ENCODE results near the gene ANGPTL4. TPM values are rescaled to one million over a fixed set of nuclear protein-coding genes. Genes with fewer than 3 reads are reported as not detected.

The ANGPTL4 gene
- total RNA-seq, 1 donor = 1.1 TPM

DNA sequence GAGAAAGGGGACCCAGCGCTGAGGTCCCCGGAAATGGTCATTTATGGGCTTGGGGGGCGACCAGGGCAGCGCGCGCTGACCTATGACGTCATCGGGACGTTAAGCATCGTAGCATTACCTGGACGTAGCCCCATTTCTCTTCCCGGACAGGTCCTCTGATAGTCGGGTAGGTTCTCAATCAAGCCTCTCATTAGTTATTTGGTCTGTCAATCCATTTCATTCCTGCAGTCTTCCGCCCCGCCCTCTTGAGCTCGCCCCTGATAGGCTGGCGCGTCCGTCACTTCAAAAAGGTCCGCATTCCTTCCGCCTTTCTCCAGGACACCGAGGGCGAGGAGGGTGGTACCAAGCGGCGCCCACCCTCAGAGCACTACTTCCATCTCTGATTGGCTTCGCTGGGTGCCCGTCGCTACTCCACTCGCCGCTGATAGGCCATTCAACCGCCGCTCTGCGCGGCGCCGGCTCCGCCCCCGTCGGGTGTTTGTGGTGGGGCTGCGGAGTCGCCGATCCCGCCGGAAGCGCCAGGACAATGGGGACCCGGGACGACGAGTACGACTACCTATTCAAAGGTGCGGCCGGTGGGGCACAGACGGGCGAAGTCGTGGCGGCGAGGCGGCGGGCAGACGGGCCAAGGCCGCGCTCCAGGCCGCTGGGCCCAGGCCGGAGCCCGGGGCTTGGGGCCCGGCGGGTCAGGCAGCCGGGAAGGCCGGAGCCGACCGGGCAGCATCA, 26.1 kb downstream of the ANGPTL4 start, which contains the start of gene RAB11B:
RAB11B (plus strand) TSS at position 470 of the 726 bp plus-strand sequence; CDS start at position 527, 57 bp downstream.
- Histone ChIP-seq H3K4me1 (ENCODE audit: insufficient read depth, low read length) (peaks cover 14% of the 10 kb centered on the region), H3K79me2 (ENCODE audit: insufficient read depth, low read length) (peaks cover 39% of the 10 kb centered on the region), H2AFZ (ENCODE audit: low read length) (peak within 1 kb of the TSS; percentile 93), H3K9me3 (ENCODE audit: low read depth, low read length) (no peaks in the 10 kb centered on the region), H3K36me3 (ENCODE audit: insufficient read depth, low read length) (no peaks in the 10 kb centered on the region), H3K27ac (ENCODE audit: low read depth, low read length) (peak within 1 kb of the TSS; percentile 95), H3K4me2 (ENCODE audit: insufficient read depth, low read length) (peak within 1 kb of the TSS; percentile 90), H4K20me1 (ENCODE audit: insufficient read depth, low read length) (peaks cover 41% of the 10 kb centered on the region), H3K4me3 (ENCODE audit: insufficient read depth, low read length) (peak within 1 kb of the TSS; percentile 98), H3K27me3 (ENCODE audit: insufficient read depth, low read length) (no peaks in the 10 kb centered on the region)
- TF ChIP-seq, protein P1, sequence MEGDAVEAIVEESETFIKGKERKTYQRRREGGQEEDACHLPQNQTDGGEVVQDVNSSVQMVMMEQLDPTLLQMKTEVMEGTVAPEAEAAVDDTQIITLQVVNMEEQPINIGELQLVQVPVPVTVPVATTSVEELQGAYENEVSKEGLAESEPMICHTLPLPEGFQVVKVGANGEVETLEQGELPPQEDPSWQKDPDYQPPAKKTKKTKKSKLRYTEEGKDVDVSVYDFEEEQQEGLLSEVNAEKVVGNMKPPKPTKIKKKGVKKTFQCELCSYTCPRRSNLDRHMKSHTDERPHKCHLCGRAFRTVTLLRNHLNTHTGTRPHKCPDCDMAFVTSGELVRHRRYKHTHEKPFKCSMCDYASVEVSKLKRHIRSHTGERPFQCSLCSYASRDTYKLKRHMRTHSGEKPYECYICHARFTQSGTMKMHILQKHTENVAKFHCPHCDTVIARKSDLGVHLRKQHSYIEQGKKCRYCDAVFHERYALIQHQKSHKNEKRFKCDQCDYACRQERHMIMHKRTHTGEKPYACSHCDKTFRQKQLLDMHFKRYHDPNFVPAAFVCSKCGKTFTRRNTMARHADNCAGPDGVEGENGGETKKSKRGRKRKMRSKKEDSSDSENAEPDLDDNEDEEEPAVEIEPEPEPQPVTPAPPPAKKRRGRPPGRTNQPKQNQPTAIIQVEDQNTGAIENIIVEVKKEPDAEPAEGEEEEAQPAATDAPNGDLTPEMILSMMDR (IDR thresholded peaks at IDR 0.05; ENCODE audit: extremely low read depth, low read depth, low read length) = no peak
- DNase-seq (ENCODE audit: insufficient read length, low spot score, missing footprints) = peak; percentile 99

DNA sequence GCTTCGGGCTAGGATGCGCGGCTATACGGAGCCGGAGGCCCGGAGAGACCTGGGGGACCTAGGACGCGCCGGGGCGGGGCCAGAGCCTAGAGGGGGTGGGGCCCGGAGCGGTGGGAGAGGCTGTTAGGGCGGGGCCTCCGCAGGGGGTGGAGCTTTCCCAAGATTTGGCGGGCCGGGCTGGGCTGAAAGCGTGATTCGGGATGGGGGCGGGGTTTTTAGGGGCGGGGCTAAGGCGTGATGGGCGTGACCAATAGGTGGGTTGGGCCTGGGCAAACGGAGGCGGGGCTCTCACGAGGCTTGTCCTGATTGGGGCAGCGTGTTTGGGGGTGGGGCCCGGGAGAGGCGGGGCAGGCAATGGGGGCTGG, 26.6 kb downstream of the ANGPTL4 start:
- H3K79me2 ChIP-seq (ENCODE audit: insufficient read depth, low read length) = peaks cover 43% of the 10 kb centered on the region

DNA sequence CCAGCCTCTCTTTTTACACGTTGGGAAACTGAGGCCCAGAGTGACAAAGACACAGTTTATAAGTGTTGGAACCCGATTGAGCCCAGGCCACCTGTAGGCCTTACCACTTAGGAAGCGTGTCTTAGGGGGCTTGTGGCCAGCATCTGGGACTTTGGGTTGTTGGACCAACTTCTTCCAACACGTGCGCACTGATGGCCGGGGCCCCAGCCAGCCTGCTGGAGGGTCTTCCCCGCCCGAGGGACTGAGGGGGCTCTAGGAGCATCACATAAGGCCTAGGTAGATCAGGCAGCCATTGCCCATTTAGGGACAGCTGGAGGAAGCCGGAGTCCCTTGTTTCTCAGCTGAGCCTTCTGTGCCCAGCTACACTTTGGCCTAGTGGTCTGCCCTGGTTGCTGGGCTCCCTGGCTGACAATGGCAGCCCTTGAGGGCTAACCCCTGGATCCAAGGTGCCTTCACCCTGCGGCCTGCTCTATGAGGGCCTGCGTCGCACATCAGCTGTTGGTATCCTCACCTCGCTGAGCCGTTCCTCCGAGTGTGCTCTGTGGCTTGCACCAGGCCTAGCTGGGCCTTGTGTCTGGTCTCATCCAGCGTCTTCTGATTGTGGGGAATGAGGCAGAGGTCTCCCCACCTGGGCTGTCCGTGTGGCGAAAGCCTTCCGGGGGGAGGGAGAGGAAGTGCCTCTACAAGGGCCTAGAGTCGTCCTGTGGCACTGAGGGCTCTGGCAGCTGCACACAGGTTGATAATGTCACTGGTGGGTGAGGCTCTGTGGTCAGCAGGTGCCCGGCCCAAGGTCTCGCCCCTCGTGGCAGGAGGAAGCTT, 27.5 kb downstream of the ANGPTL4 start:
- Histone ChIP-seq H3K27ac (ENCODE audit: low read depth, low read length) (no peak overlapping the region), H3K36me3 (ENCODE audit: insufficient read depth, low read length) (no peaks in the 10 kb centered on the region), H2AFZ (ENCODE audit: low read length) (no peak overlapping the region), H3K79me2 (ENCODE audit: insufficient read depth, low read length) (peaks cover 51% of the 10 kb centered on the region), H3K4me2 (ENCODE audit: insufficient read depth, low read length) (peak overlapping the region; percentile 74), H3K9me3 (ENCODE audit: low read depth, low read length) (no peaks in the 10 kb centered on the region), H3K4me1 (ENCODE audit: insufficient read depth, low read length) (peaks cover 14% of the 10 kb centered on the region), H3K27me3 (ENCODE audit: insufficient read depth, low read length) (no peaks in the 10 kb centered on the region), H3K4me3 (ENCODE audit: insufficient read depth, low read length) (peak overlapping the region; percentile 55), H4K20me1 (ENCODE audit: insufficient read depth, low read length) (peaks cover 53% of the 10 kb centered on the region)
- peak; percentile 59 for DNase-seq (ENCODE audit: insufficient read length, low spot score, missing footprints)
- TF ChIP-seq, protein P1 (IDR thresholded peaks at IDR 0.05; ENCODE audit: extremely low read depth, low read depth, low read length) = no peak

More for the DNA sequence above, 26.6 kb downstream of the ANGPTL4 start:
- H3K9me3 ChIP-seq (ENCODE audit: low read depth, low read length) = no peaks in the 10 kb centered on the region
- DNase-seq (ENCODE audit: insufficient read length, low spot score, missing footprints) = peak; percentile 99
- no peaks in the 10 kb centered on the region for H3K27me3 ChIP-seq (ENCODE audit: insufficient read depth, low read length)
- H3K36me3 ChIP-seq (ENCODE audit: insufficient read depth, low read length) = no peaks in the 10 kb centered on the region
- peak overlapping the region; percentile 74 for H3K4me2 ChIP-seq (ENCODE audit: insufficient read depth, low read length)
- H3K4me1 ChIP-seq (ENCODE audit: insufficient read depth, low read length) = peaks cover 14% of the 10 kb centered on the region
- H3K4me3 ChIP-seq (ENCODE audit: insufficient read depth, low read length) = peak overlapping the region; percentile 98
- peak overlapping the region; percentile 47 for H2AFZ ChIP-seq (ENCODE audit: low read length)
- TF ChIP-seq, protein P1 (IDR thresholded peaks at IDR 0.05; ENCODE audit: extremely low read depth, low read depth, low read length) = no peak
- H4K20me1 ChIP-seq (ENCODE audit: insufficient read depth, low read length) = peaks cover 45% of the 10 kb centered on the region
- H3K27ac ChIP-seq (ENCODE audit: low read depth, low read length) = peak overlapping the region; percentile 95
